ENCODE measurements around the gene KCNK3.

Gene KCNK3

GRCh38 chr2:26706616-26707473 is 14.3 kb downstream of the KCNK3 start:
- TF ChIP-seq POLR2A (IDR thresholded peaks at IDR 0.05; ENCODE audit: low read length) (no peak), GATA1 (IDR thresholded peaks at IDR 0.05; ENCODE audit: low read depth, low read length) (no peak)
- no peak for DNase-seq

GRCh38 chr2:26707747-26708146 is 15.2 kb downstream of the KCNK3 start:
- no peak for TF ChIP-seq POLR2A (IDR thresholded peaks at IDR 0.05; ENCODE audit: low read length)
- TF ChIP-seq GATA1 (IDR thresholded peaks at IDR 0.05; ENCODE audit: low read depth, low read length): no peak
- DNase-seq: no peak

GRCh38 chr2:26708457-26708856 is 15.9 kb downstream of the KCNK3 start:
- no peak for TF ChIP-seq GATA1 (IDR thresholded peaks at IDR 0.05; ENCODE audit: low read depth, low read length)
- no peak for TF ChIP-seq POLR2A (IDR thresholded peaks at IDR 0.05; ENCODE audit: low read length)
- DNase-seq: no peak

GRCh38 chr2:26709323-26710110 is 17.0 kb downstream of the KCNK3 start:
- no peak for DNase-seq
- no peak for TF ChIP-seq POLR2A (IDR thresholded peaks at IDR 0.05; ENCODE audit: low read length)
- TF ChIP-seq GATA1 (IDR thresholded peaks at IDR 0.05; ENCODE audit: low read depth, low read length): no peak

- no peak for TF ChIP-seq POLR2A (IDR thresholded peaks at IDR 0.05; ENCODE audit: low read length)
- no peak for TF ChIP-seq GATA1 (IDR thresholded peaks at IDR 0.05; ENCODE audit: low read depth, low read length)
- DNase-seq: no peak
Observed at GRCh38 chr2:26710145-26710544, 17.6 kb downstream of the KCNK3 start.

GRCh38 chr2:26710743-26711456 is 18.4 kb downstream of the KCNK3 start:
- no peak for DNase-seq
- TF ChIP-seq GATA1 (IDR thresholded peaks at IDR 0.05; ENCODE audit: low read depth, low read length) (no peak), POLR2A (IDR thresholded peaks at IDR 0.05; ENCODE audit: low read length) (no peak)

- TF ChIP-seq GATA1 (IDR thresholded peaks at IDR 0.05; ENCODE audit: low read depth, low read length) (no peak), POLR2A (IDR thresholded peaks at IDR 0.05; ENCODE audit: low read length) (no peak)
Observed at GRCh38 chr2:26711457-26712161, 19.1 kb downstream of the KCNK3 start.

GRCh38 chr2:26712486-26713465 is 20.3 kb downstream of the KCNK3 start:
- no peak for DNase-seq
- TF ChIP-seq GATA1 (IDR thresholded peaks at IDR 0.05; ENCODE audit: low read depth, low read length) (no peak), POLR2A (IDR thresholded peaks at IDR 0.05; ENCODE audit: low read length) (no peak)

More at GRCh38 chr2:26711457-26712161, 19.1 kb downstream of the KCNK3 start:
- DNase-seq: no peak

GRCh38 chr2:26715528-26716270 is 23.2 kb downstream of the KCNK3 start:
- DNase-seq: no peak
- TF ChIP-seq GATA1 (IDR thresholded peaks at IDR 0.05; ENCODE audit: low read depth, low read length) (no peak), POLR2A (IDR thresholded peaks at IDR 0.05; ENCODE audit: low read length) (no peak)

- DNase-seq: no peak
- no peak for TF ChIP-seq POLR2A (IDR thresholded peaks at IDR 0.05; ENCODE audit: low read length)
Observed at GRCh38 chr2:26716340-26716739, 23.8 kb downstream of the KCNK3 start.

GRCh38 chr2:26716769-26717168 is 24.2 kb downstream of the KCNK3 start:
- TF ChIP-seq POLR2A (IDR thresholded peaks at IDR 0.05; ENCODE audit: low read length) (no peak), GATA1 (IDR thresholded peaks at IDR 0.05; ENCODE audit: low read depth, low read length) (no peak)
- no peak for DNase-seq

GRCh38 chr2:26717362-26717761 is 24.8 kb downstream of the KCNK3 start:
- no peak for TF ChIP-seq GATA1 (IDR thresholded peaks at IDR 0.05; ENCODE audit: low read depth, low read length)
- TF ChIP-seq POLR2A (IDR thresholded peaks at IDR 0.05; ENCODE audit: low read length): no peak
- DNase-seq: no peak

Measured in erythroblast (primary cell).